Measurements from ENCODE around the gene SERINC4.

The SERINC4 gene

GRCh38 chr15:43796566-43796965 is 3.5 kb downstream of the SERINC4 start:
- no peak for DNase-seq (ENCODE audit: low read depth)

- no peak for DNase-seq (ENCODE audit: low read depth)
These were observed 4.0 kb downstream of the SERINC4 start for GRCh38 chr15:43795997-43796396.

DNA sequence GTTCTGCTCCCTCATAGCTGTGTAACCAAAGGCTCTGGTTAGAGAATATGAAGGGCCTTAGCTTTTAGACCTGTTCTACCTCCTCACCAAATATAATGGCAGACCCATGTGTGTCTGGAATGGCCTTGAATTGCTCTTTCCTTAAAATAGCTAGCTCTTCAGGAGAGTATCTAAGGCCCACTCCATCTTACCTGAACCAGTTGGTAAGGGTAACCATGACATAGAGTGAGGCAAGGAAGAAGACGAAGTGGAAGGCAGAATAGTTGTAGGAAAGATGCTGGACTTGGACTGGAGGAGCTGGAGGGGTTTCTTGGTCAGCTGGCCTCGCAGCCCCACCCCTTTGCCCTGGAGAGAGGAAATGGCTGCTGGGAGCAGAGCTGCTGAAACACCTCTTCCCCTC is 4.8 kb downstream of the SERINC4 start:
- DNase-seq (ENCODE audit: low read depth): no peak

DNA sequence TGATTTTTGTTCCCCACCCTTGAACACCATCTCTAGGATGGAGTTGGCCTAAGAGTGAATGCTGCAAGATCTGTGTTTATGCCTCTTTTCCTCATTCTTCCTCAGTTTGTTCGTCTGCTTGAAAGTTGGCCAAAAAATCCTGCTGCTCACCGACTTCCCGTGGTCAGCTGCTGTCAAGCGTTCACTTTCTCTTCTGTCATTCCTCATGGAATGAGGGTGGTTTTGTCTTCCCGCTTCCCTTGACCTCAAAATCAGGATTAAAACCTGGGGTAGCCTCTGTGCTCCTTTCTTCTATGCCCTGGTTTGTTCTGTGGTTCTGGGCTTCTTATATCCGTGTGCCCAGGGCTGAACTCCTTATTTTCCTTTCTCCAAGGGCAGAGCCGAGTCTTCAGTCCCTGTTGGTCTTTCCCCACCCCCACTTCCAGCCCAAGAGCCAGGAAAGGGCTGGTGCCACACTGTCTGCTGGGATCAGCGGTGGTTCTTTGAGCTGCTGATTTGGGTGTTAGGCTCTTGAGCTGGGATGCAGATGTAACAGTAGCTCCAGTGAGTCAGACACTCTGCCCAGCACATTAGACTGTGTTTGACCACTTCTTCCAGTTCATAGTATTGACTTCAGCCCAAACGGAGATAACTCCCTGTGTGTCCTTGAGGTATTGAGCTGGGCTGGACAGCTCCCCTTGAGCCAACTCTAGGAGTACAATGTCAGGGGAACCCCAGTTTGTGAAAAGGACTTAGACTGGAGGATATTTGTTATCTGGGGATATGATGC is 5.6 kb downstream of the SERINC4 start:
- DNase-seq (ENCODE audit: low read depth): no peak

DNA sequence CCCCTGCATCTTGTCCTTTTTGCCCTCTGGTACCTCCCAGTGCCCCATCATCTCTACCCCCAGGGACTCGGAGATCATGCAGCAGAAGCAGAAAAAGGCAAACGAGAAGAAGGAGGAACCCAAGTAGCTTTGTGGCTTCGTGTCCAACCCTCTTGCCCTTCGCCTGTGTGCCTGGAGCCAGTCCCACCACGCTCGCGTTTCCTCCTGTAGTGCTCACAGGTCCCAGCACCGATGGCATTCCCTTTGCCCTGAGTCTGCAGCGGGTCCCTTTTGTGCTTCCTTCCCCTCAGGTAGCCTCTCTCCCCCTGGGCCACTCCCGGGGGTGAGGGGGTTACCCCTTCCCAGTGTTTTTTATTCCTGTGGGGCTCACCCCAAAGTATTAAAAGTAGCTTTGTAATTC is 6.4 kb downstream of the SERINC4 start:
- no peak for DNase-seq (ENCODE audit: low read depth)

GRCh38 chr15:43792761-43793476 is 7.1 kb downstream of the SERINC4 start:
- DNase-seq (ENCODE audit: low read depth): peak; percentile 7

DNA sequence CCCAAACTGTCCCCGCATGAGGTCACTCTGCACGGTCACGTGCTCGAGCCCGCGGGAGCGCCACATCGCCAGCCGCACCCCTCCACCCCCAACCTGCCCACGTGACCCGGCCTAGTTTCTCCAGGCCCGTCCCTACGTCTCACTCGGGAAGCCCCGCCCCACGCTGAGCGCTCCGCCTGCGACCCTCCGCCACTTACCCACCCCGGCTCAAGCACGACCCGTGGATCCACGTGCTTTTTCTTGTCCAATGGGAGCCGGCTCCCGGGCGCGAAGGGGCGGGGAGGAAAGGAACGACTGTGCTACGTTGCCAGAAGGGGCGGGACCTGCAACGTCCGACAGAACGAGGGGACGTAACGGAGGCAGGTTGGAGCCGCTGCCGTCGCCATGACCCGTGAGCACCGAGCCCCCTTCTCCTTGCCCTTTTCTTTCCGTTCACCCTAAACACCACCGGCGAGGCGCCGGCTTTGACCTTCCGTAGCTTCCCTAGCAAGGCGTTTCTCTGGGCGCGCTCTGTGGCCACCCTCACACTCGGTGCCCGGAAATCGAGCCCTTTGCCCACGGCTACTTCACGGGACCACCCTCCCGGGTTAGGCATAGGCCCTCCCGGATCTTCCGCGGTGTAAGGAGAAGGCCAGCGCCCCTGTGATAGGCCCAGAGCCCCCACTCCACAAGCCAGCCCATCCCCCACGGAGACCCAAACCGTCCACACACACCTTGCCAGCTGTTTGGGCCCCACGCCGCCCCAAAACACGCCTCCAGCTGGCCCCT is 7.8 kb downstream of the SERINC4 start, which contains the start of gene SERF2:
TSS of gene SERF2 (plus strand) at position 328 of the 768 bp plus-strand sequence. CDS start at position 385, 57 bp downstream.
- DNase-seq (ENCODE audit: low read depth): peak; percentile 99

- DNase-seq (ENCODE audit: low read depth): no peak
These were observed 10.6 kb downstream of the SERINC4 start for GRCh38 chr15:43789409-43789808.

DNA sequence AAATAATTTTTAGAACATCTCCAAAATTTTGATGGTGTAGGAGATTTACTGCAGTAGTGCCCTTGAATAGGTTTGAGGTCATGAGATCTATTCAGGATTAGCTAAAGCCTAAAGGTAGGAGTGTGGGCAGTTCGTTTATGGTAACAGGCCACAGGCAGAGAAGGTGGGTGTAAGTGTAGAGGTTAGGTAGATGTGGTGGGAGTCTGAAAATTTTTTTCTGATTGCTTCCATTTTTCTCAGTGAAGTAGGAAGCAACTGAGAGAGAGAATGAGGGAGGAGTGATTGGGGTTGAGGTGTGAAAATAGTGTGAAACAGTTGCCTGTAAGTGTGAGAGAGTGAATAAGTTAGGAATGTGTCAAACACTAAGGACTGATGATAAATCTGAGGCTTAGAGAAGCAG is 21.0 kb downstream of the SERINC4 start:
- DNase-seq (ENCODE audit: low read depth): no peak

- DNase-seq (ENCODE audit: low read depth): peak; percentile 67
These were observed 22.6 kb downstream of the SERINC4 start for GRCh38 chr15:43777267-43777914.

DNA sequence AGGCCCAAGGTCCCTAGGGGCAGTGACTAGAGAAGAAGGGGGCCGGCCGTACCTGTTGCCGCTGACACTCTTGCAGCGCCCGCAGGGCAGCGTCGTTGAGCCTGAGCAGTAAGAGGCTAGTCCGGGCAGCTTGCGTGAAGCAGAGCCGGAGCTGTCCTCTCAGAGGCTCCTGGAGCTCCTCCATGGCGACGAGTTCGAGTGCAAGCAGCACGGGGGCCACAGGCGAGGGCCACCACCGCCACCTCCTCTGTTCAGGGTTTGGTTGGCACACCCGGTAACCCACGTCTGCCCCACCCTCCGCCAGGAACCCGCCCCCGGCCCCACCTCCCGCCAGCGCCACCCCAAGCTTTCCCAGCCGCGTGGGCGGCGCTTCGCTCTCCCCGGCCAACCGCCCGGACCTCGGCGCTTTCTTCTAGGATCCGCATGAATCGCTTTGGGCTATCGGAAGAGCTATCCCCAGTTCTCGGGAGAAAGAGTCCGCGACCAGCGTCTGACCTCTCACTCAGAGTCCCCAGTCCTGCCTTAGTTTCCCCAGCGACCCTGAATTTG is 23.2 kb downstream of the SERINC4 start, which contains the start of gene ELL3:
TSS of gene ELL3 (minus strand) at position 249 of the 549 bp plus-strand sequence. CDS start at position 184, 65 bp downstream.
- peak; percentile 67 for DNase-seq (ENCODE audit: low read depth)

GRCh38 chr15:43776101-43776717 is 23.8 kb downstream of the SERINC4 start:
- DNase-seq (ENCODE audit: low read depth): no peak

DNA sequence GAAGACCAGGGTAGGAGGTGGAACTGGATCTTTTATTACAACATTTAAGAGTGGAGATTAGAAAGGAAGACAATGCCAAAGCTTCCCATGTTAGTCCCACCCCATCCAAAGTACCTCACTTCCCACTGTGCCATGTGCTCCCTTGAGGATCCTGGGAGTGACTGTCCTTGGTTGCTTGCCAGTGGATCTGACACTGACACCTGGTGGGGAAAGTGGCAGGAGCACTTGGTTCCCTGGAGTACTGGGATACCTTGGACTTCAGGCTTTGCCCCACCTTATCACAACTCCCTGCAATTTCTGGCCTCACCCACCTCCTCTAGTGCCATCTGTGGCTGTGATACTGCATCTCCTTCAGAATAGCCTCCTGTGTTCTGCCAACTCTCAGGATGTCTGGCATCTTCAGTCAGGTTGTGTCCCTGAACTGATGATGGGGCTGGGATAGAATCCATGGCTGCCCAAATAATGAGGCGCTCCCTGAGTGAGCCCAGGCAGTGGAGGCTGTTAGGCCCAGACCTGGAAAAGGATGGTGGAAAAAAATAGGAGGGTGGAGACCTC is 24.5 kb downstream of the SERINC4 start:
- no peak for DNase-seq (ENCODE audit: low read depth)

DNA sequence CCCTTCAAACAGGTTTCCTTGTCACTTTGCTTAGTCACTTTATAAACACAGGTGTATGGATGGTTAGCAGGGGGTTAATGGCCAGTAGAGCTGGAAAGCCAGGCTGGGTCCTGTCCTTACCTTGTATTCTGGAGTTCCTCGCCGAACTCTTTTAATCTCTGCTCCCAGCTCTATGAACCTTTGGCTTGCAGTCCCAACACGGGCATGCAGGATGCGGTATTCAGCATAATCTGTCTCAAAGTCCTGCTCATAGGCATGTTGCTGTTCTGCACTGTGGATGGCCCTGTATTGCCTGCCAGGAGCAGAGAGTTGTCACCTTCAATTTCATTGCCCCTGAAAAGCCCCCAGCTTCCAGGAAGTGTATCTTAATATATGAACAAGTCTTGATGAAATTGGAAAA is 26.0 kb downstream of the SERINC4 start:
- DNase-seq (ENCODE audit: low read depth): no peak

DNA sequence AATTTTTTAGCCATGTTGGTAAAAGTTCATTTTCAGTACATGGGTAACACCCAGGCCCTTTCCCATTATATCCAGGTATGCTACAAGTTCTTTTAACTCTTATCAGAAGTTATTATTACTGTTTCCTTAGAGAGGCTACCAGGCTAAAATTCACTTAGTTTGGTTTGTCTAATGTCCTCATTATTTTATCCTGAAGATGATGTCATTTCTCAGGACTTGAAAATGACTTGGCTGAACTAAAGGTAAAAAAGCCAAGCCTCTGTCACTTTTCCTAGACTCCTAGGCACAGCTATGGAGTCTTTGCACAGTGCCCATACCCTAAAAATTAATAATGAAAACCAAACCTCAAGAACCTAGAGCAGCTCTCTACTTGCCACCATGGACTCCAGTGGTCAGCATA is 27.4 kb downstream of the SERINC4 start:
- DNase-seq (ENCODE audit: low read depth): no peak

- no peak for DNase-seq (ENCODE audit: low read depth)
These were observed 28.2 kb downstream of the SERINC4 start for GRCh38 chr15:43771816-43772215.

DNA sequence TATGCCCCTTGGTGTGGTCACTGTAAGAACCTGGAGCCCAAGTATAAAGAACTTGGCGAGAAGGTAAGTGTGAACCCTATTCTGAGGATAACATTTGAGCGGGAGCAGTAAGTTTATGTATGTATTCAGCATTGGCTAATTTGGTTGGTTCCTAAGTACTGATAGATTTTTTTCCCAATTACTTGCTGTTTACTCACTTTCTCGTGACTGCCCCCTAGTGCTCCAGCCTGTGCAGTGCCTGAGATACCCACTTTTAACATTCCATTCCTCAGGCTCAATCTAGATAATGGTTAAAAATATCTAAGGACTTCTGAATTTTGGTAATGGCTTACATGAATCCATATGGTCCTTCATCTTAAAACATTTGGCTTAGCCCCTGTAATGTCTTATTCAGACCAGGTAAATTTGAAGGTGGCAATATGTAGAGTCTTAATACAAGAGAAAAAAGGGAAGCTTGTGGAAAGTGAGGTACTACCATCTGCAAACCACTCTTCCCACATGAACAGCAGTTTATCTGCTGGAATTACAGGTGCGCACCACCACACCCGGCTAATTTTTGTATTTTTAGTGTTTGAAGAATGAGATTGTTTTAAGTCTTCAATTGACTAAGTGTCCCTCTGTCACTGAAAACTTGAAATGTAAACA is 30.3 kb downstream of the SERINC4 start:
- DNase-seq (ENCODE audit: low read depth): peak; percentile 22

DNA sequence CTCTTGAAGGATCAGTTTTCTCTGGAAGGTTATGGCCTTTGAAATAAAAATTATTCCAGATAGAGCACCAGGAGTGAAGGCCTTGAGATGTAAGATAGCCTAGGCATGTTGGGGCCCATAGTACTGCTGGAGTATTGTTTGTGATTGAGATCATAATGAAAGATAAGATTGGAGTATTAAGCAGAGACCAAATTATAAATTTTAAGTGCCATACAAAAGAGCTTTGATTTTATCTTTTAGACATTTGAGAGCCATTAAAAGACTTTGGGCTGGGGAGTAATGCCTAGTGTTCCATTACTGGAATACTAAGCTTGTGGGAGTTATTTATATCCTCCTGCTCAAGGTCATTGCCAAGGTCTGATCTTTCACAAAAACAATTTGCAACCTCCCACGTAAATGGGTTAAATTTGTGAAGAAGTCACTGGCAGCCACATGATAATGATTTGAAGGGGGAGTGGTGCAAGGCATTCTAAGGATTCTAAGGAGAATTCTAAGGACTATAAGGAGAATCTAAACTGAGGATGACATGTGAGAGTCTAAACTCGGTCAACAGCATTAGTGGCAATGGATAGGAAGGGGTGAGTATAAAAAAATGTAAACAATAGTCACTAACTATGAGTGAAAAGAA is 36.1 kb downstream of the SERINC4 start:
- DNase-seq (ENCODE audit: low read depth): no peak

DNA sequence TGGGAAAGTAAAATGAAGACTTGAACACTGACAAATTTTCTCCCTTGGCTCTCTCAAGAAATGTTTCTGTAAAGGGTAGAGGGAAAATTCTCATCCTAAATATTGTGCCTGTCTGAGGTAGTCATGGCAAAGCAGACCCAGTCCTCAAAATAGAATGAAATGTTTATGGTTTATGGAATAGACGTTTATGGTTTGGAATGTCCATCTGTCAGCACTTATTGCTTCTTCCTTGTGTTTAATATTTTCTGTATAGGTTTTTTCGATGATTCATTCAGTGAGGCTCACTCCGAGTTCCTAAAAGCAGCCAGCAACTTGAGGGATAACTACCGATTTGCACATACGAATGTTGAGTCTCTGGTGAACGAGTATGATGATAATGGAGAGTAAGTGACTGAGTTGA is 37.2 kb downstream of the SERINC4 start:
- no peak for DNase-seq (ENCODE audit: low read depth)

DNA sequence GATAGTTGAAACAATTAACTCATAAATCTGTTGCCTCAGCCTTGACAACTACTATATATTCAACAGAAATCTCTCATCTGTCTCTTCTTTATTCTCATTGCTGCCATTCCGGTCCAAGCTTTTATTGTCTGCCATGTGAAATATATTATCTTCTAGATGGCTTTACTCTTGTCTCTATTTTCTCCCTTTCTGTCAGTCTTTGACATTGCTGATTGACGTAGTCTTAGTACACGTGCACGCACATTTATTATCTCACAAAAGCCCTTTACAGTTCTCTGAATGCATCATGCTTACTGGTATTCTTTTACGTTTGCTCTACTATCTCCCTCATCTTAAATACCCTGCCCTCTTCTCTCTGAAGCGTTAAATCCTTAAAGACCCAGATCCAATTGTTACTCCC is 48.1 kb downstream of the SERINC4 start:
- no peak for DNase-seq (ENCODE audit: low read depth)
